Retinal pigment epithelial cell (primary cell): ENCODE measurements around the gene SHD.

ENCODE experiments used
- DNase-seq: peaks from one replicate; pipeline ENCODE4 v3.0.0-alpha.2; 2010; ENCODE audit warnings: low read depth
- H3K4me3 ChIP-seq: 2 replicates; pipeline ENCODE4 v1.5.1; 2011; ENCODE audit warnings: mild to moderate bottlenecking, low read length, control low read depth, moderate library complexity
- TF ChIP-seq, protein P1 (sequence below): conservative IDR thresholded peaks from 2 replicates; pipeline ENCODE4 v1.5.1; 2011; ENCODE audit warnings: low read depth, low read length, control low read depth, inconsistent platforms

SHD gene

DNA sequence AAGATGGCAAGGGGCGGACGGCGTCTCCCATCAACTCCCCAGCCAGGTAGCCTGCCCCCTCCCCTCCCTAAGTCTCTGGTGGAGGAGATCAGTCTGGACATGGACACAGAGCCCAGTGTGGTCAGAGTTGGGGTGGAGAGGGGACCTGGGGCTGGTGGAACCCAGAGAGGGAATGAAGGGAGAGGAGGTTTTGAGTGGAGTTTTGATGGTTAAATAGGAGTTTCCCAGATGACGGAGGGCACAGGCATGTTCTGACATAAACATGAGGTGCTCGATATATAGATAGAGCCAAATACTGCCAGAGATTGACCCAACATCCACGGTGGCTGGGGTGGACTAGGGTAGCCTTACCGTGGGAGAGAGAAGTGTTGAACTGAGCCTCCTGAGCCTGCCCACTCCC is 39.4 kb downstream of the SHD start:
- TF ChIP-seq, protein P1, sequence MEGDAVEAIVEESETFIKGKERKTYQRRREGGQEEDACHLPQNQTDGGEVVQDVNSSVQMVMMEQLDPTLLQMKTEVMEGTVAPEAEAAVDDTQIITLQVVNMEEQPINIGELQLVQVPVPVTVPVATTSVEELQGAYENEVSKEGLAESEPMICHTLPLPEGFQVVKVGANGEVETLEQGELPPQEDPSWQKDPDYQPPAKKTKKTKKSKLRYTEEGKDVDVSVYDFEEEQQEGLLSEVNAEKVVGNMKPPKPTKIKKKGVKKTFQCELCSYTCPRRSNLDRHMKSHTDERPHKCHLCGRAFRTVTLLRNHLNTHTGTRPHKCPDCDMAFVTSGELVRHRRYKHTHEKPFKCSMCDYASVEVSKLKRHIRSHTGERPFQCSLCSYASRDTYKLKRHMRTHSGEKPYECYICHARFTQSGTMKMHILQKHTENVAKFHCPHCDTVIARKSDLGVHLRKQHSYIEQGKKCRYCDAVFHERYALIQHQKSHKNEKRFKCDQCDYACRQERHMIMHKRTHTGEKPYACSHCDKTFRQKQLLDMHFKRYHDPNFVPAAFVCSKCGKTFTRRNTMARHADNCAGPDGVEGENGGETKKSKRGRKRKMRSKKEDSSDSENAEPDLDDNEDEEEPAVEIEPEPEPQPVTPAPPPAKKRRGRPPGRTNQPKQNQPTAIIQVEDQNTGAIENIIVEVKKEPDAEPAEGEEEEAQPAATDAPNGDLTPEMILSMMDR: no peak
- H3K4me3 ChIP-seq: no peak overlapping the region
- no peak for DNase-seq

DNA sequence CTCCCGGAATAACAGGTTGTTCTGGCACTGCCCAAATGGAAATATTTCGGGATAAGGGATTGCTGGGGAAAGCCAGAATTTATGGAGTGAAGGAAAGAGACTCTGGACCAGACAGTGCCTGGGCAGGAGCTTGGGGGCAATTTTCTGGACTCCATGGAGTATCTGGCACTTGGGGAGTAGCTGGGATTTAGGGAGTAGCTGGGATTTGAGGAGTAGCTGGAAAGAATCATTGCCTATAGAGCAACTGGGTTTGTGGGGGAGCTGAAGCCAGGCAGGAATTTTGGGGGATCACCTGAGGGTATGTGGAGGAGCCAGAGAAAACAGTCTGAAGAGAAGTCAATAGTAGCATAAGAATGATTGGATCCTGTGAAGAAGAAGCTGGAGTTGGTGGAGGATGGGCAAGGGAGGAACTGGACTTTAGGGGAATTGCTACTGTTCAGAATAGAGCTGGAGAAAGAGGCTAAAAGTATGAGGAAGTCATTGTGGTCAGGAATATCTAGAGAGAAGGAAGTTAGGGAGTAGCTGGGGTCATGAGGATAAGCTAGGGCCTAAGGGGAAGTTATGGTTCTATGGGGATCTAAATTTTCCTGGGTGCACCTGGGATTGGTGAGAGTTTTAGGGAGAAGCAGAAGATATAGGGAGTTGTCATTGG is 40.1 kb downstream of the SHD start:
- DNase-seq: no peak
- TF ChIP-seq, protein P1: no peak
- no peak overlapping the region for H3K4me3 ChIP-seq

- DNase-seq: no peak
- H3K4me3 ChIP-seq: no peak overlapping the region
- TF ChIP-seq, protein P1: no peak
Measured at GRCh38 chr19:4320419-4320818, 41.4 kb downstream of the SHD start.

- TF ChIP-seq, protein P1: no peak
- no peak for DNase-seq
- no peak overlapping the region for H3K4me3 ChIP-seq
Measured at GRCh38 chr19:4322942-4323665, 44.0 kb downstream of the SHD start.

DNA sequence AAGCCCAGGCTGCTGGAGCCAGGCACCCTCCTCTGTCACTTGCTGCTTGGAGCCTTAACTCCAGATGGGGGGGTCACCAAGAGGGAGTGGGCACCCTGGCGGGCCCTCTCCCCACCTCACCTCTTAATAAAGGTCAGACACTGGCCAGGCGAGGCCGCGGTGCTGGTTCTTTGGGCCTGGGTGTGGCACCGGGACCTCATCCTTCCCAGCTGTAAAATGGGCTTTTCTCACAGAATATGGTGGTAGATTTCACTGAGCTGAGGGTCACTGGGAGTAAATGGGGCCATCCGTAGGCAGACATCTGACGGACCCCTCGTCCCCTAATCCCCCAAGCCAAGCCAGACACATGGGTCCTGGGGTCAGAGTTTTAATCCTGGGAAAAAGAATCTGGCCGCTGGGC is 44.6 kb downstream of the SHD start:
- no peak for DNase-seq
- H3K4me3 ChIP-seq: no peak overlapping the region
- TF ChIP-seq, protein P1: no peak

DNA sequence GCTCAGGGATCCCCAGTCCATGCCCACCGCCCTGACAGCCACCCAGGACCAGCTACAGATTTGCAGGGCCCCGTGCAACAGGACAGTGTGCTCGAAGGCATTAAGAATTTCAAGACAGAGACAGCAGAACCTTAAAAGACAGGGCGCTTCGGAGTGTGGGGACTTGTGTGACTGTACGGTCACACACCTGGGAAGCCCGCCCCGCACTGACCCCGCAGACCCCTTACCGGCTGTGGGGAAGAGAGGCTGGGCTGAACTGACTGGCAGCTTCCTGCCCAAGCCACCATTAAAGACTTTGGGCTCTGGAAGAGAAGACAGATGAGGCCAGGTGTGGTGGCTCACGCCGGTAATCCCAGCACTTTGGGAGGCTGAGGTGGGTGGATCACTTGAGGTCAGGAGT is 45.2 kb downstream of the SHD start:
- no peak overlapping the region for H3K4me3 ChIP-seq
- no peak for DNase-seq
- TF ChIP-seq, protein P1: no peak
